Adrenal gland (tissue), 5 donors: ENCODE results near the gene OSBPL9.

Source experiments
- POLR2A ChIP-seq, 2 donors: fragments of 450-650 bp; IDR thresholded peaks; one replicate each; pipeline ENCODE4 v1.6.1; 2017; ENCODE audit warnings: antibody characterized with exemption in 2 of 2, mild to moderate bottlenecking in 2 of 2, moderate library complexity in 1 of 2
- TF ChIP-seq, protein P1 (sequence below), 6 experiments: fragments of 450-650 bp in 4 of 6; fragments of 200-600 bp in 2 of 6; sonication (generic) in 1 of 6; IDR thresholded peaks; 1 replicate in 5 of 6; 2 replicates in 1 of 6; pipeline versions ENCODE4 v1.5.1 to v1.8.0; 2016 to 2021; ENCODE audit warnings: antibody characterized with exemption in 6 of 6, mild to moderate bottlenecking in 2 of 6, moderate library complexity in 1 of 6
- donor health status: DM: no; HTN: no; CAD: no.

DNA sequence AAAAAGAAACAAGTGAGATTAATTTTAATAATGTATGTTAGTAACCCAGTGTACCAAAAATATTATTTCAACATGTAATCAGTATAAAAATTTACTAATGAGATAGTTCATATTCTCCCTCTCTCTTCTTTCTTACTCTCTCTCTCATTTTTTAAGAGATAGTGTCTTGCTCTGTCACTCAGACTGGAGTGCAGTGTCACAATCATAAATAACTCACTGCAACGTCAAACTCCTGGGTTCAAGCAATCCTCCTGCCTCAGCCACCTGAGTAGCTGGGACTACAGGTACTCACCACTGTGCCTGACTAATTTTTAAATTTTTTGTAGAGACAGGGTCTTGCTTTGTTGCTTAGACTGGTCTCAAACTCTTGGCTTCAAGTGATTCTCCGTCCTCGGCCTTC is 137.8 kb downstream of the OSBPL9 start:
- TF ChIP-seq, protein P1, sequence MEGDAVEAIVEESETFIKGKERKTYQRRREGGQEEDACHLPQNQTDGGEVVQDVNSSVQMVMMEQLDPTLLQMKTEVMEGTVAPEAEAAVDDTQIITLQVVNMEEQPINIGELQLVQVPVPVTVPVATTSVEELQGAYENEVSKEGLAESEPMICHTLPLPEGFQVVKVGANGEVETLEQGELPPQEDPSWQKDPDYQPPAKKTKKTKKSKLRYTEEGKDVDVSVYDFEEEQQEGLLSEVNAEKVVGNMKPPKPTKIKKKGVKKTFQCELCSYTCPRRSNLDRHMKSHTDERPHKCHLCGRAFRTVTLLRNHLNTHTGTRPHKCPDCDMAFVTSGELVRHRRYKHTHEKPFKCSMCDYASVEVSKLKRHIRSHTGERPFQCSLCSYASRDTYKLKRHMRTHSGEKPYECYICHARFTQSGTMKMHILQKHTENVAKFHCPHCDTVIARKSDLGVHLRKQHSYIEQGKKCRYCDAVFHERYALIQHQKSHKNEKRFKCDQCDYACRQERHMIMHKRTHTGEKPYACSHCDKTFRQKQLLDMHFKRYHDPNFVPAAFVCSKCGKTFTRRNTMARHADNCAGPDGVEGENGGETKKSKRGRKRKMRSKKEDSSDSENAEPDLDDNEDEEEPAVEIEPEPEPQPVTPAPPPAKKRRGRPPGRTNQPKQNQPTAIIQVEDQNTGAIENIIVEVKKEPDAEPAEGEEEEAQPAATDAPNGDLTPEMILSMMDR (IDR thresholded peaks at IDR 0.05), result no peak
- no peak for TF ChIP-seq POLR2A (IDR thresholded peaks at IDR 0.05)
